Measurements from ENCODE around the gene PSMD6.

DNA sequence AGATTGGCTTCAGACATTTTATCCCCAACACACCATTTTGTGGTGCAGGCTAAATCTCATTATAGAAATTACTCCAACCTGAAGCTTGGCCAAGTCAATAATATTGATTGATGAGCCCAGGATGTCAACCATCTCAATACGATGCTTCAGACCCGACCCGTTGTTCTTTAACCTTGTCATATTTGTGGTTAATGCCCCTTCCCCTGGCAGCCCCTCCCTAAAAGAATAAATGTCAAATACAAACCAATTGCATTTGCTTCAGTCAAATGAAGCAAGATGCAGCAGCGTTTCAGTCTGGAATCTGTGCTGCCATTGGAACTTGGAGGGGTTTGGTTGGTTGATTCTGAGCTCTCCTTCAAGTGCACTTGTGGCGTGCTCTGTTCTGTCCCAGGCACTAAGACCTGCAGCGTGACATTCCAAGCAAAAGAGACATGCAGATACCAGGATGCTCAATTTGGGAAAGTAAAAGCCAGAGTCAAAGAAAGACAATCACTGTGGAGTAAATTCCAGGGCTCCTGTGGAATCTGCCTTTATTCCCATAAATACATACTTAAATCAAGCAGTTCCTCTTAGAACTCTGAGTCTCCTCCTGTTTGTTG, 23.8 kb upstream of the PSMD6 start:
- TF ChIP-seq EZH2 (IDR thresholded peaks at IDR 0.05; ENCODE audit: low read length, missing control alignments), result no peak
- TF ChIP-seq, protein P1, sequence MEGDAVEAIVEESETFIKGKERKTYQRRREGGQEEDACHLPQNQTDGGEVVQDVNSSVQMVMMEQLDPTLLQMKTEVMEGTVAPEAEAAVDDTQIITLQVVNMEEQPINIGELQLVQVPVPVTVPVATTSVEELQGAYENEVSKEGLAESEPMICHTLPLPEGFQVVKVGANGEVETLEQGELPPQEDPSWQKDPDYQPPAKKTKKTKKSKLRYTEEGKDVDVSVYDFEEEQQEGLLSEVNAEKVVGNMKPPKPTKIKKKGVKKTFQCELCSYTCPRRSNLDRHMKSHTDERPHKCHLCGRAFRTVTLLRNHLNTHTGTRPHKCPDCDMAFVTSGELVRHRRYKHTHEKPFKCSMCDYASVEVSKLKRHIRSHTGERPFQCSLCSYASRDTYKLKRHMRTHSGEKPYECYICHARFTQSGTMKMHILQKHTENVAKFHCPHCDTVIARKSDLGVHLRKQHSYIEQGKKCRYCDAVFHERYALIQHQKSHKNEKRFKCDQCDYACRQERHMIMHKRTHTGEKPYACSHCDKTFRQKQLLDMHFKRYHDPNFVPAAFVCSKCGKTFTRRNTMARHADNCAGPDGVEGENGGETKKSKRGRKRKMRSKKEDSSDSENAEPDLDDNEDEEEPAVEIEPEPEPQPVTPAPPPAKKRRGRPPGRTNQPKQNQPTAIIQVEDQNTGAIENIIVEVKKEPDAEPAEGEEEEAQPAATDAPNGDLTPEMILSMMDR (conservative IDR thresholded peaks at IDR 0.05 in 1 of 2, IDR thresholded peaks at IDR 0.05 in 1 of 2; ENCODE audit: low read depth in 1 of 2, low read length in 2 of 2), result no peak
